ENCODE data around the gene PTPN4.

PTPN4 gene

GRCh38 chr2:119732601-119733164 is 27.0 kb upstream of the PTPN4 start:
- 96% methylated on average over 5 of the region's 6 CpGs for WGBS
- peaks cover 4% of the 10 kb centered on the region for H3K4me1 ChIP-seq (ENCODE audit: control insufficient read depth, insufficient read depth, low read depth, low read length)

GRCh38 chr2:119734047-119734446 is 25.7 kb upstream of the PTPN4 start:
- no peak overlapping the region for H3K27ac ChIP-seq (ENCODE audit: low read length, poor library complexity, severe bottlenecking)
- H3K9ac ChIP-seq (ENCODE audit: low read length): no peak overlapping the region
- no peaks in the 10 kb centered on the region for H3K36me3 ChIP-seq (ENCODE audit: control insufficient read depth in 1 of 2, insufficient read depth in 2 of 2, low read depth in 1 of 2, low read length in 2 of 2)
- no peak overlapping the region for H3K4me2 ChIP-seq (ENCODE audit: low read length, poor library complexity, severe bottlenecking)
- no peak overlapping the region for H3K14ac ChIP-seq (ENCODE audit: low read length in 2 of 2)
- H3K9me3 ChIP-seq (ENCODE audit: control insufficient read depth, low read length): no peaks in the 10 kb centered on the region
- no peak overlapping the region for H3K4ac ChIP-seq (ENCODE audit: low read depth in 1 of 2, low read length in 2 of 2)
- H2BK120ac ChIP-seq (ENCODE audit: low read depth, low read length): no peak overlapping the region
- H2AFZ ChIP-seq (ENCODE audit: low read depth, low read length): no peak overlapping the region
- H3K79me1 ChIP-seq (replicated peaks; ENCODE audit: low read length, poor library complexity, severe bottlenecking): no peaks in the 10 kb centered on the region
- H3K4me1 ChIP-seq (ENCODE audit: control insufficient read depth, insufficient read depth, low read depth, low read length): peaks cover 4% of the 10 kb centered on the region
- H4K8ac ChIP-seq (ENCODE audit: low read length): no peak overlapping the region
- WGBS: 98% methylated on average over 4 of the region's 4 CpGs
- no peak overlapping the region for H3K4me3 ChIP-seq (ENCODE audit: insufficient read depth in 1 of 2, low read depth in 1 of 2, low read length in 2 of 2)
- no peak overlapping the region for H2BK15ac ChIP-seq (ENCODE audit: low read depth, poor library complexity, severe bottlenecking)
- H2BK12ac ChIP-seq (ENCODE audit: low read length in 2 of 2): no peak overlapping the region
- no peak for DNase-seq
- no peak overlapping the region for H2AK5ac ChIP-seq (ENCODE audit: low read length, severe bottlenecking)
- H2BK5ac ChIP-seq (ENCODE audit: low read depth, low read length, poor library complexity, severe bottlenecking): no peak overlapping the region
- no peak overlapping the region for H3K18ac ChIP-seq (ENCODE audit: low read depth in 1 of 2, low read length in 2 of 2)
- no peak overlapping the region for H4K91ac ChIP-seq (ENCODE audit: low read length)
- H3K27me3 ChIP-seq (ENCODE audit: control insufficient read depth in 1 of 2, insufficient read depth in 1 of 2, low read length in 2 of 2): peaks cover 0 to 15% of the 10 kb centered on the region in 2 experiments
- no peak overlapping the region for H3K23ac ChIP-seq (ENCODE audit: low read length in 2 of 2)

More at GRCh38 chr2:119732601-119733164, 27.0 kb upstream of the PTPN4 start:
- Histone ChIP-seq H2BK15ac (ENCODE audit: low read depth, poor library complexity, severe bottlenecking) (no peak overlapping the region), H3K27me3 (ENCODE audit: control insufficient read depth in 1 of 2, insufficient read depth in 1 of 2, low read length in 2 of 2) (peaks cover 0 to 11% of the 10 kb centered on the region in 2 experiments), H3K4me3 (ENCODE audit: insufficient read depth in 1 of 2, low read depth in 1 of 2, low read length in 2 of 2) (no peak overlapping the region), H3K9me3 (ENCODE audit: control insufficient read depth, low read length) (no peaks in the 10 kb centered on the region), H2BK120ac (ENCODE audit: low read depth, low read length) (no peak overlapping the region), H3K18ac (ENCODE audit: low read depth in 1 of 2, low read length in 2 of 2) (no peak overlapping the region), H3K79me1 (replicated peaks; ENCODE audit: low read length, poor library complexity, severe bottlenecking) (no peaks in the 10 kb centered on the region), H3K9ac (ENCODE audit: low read length) (no peak overlapping the region), H3K4me2 (ENCODE audit: low read length, poor library complexity, severe bottlenecking) (no peak overlapping the region), H2BK12ac (ENCODE audit: low read length in 2 of 2) (no peak overlapping the region), H4K8ac (ENCODE audit: low read length) (no peak overlapping the region), H3K4ac (ENCODE audit: low read depth in 1 of 2, low read length in 2 of 2) (no peak overlapping the region), H3K14ac (ENCODE audit: low read length in 2 of 2) (no peak overlapping the region), H3K27ac (ENCODE audit: low read length, poor library complexity, severe bottlenecking) (no peak overlapping the region), H3K36me3 (ENCODE audit: control insufficient read depth in 1 of 2, insufficient read depth in 2 of 2, low read depth in 1 of 2, low read length in 2 of 2) (no peaks in the 10 kb centered on the region), H4K91ac (ENCODE audit: low read length) (no peak overlapping the region), H3K23ac (ENCODE audit: low read length in 2 of 2) (no peak overlapping the region), H2BK5ac (ENCODE audit: low read depth, low read length, poor library complexity, severe bottlenecking) (no peak overlapping the region), H2AFZ (ENCODE audit: low read depth, low read length) (no peak overlapping the region), H2AK5ac (ENCODE audit: low read length, severe bottlenecking) (no peak overlapping the region)
- DNase-seq: no peak

GRCh38 chr2:119735565-119735964 is 24.2 kb upstream of the PTPN4 start:
- Histone ChIP-seq H3K36me3 (ENCODE audit: control insufficient read depth in 1 of 2, insufficient read depth in 2 of 2, low read depth in 1 of 2, low read length in 2 of 2) (no peaks in the 10 kb centered on the region), H3K14ac (ENCODE audit: low read length in 2 of 2) (no peak overlapping the region), H3K9ac (ENCODE audit: low read length) (no peak overlapping the region), H3K4me2 (ENCODE audit: low read length, poor library complexity, severe bottlenecking) (no peak overlapping the region), H2AK5ac (ENCODE audit: low read length, severe bottlenecking) (no peak overlapping the region), H4K91ac (ENCODE audit: low read length) (no peak overlapping the region), H3K79me1 (replicated peaks; ENCODE audit: low read length, poor library complexity, severe bottlenecking) (no peaks in the 10 kb centered on the region), H2BK15ac (ENCODE audit: low read depth, poor library complexity, severe bottlenecking) (no peak overlapping the region), H2BK120ac (ENCODE audit: low read depth, low read length) (no peak overlapping the region), H2BK12ac (ENCODE audit: low read length in 2 of 2) (no peak overlapping the region), H3K4me3 (ENCODE audit: insufficient read depth in 1 of 2, low read depth in 1 of 2, low read length in 2 of 2) (no peak overlapping the region), H3K27ac (ENCODE audit: low read length, poor library complexity, severe bottlenecking) (no peak overlapping the region), H3K23ac (ENCODE audit: low read length in 2 of 2) (peak overlapping the region in 1 of 2 experiments; percentile 40), H2BK5ac (ENCODE audit: low read depth, low read length, poor library complexity, severe bottlenecking) (no peak overlapping the region), H3K4ac (ENCODE audit: low read depth in 1 of 2, low read length in 2 of 2) (no peak overlapping the region), H3K4me1 (ENCODE audit: control insufficient read depth, insufficient read depth, low read depth, low read length) (peaks cover 4% of the 10 kb centered on the region), H3K9me3 (ENCODE audit: control insufficient read depth, low read length) (no peaks in the 10 kb centered on the region), H3K18ac (ENCODE audit: low read depth in 1 of 2, low read length in 2 of 2) (no peak overlapping the region), H3K27me3 (ENCODE audit: control insufficient read depth in 1 of 2, insufficient read depth in 1 of 2, low read length in 2 of 2) (peaks cover 0 to 9% of the 10 kb centered on the region in 2 experiments), H4K8ac (ENCODE audit: low read length) (no peak overlapping the region), H2AFZ (ENCODE audit: low read depth, low read length) (no peak overlapping the region)
- no peak for DNase-seq
- WGBS: 93% methylated on average over 8 of the region's 8 CpGs

GRCh38 chr2:119736021-119736420 is 23.7 kb upstream of the PTPN4 start:
- Histone ChIP-seq H3K4me2 (ENCODE audit: low read length, poor library complexity, severe bottlenecking) (no peak overlapping the region), H3K4me1 (ENCODE audit: control insufficient read depth, insufficient read depth, low read depth, low read length) (peaks cover 4% of the 10 kb centered on the region), H3K18ac (ENCODE audit: low read depth in 1 of 2, low read length in 2 of 2) (no peak overlapping the region), H3K27ac (ENCODE audit: low read length, poor library complexity, severe bottlenecking) (no peak overlapping the region), H2BK120ac (ENCODE audit: low read depth, low read length) (no peak overlapping the region), H3K4me3 (ENCODE audit: insufficient read depth in 1 of 2, low read depth in 1 of 2, low read length in 2 of 2) (no peak overlapping the region), H2BK12ac (ENCODE audit: low read length in 2 of 2) (no peak overlapping the region), H4K8ac (ENCODE audit: low read length) (no peak overlapping the region), H3K14ac (ENCODE audit: low read length in 2 of 2) (no peak overlapping the region), H3K23ac (ENCODE audit: low read length in 2 of 2) (no peak overlapping the region), H4K91ac (ENCODE audit: low read length) (no peak overlapping the region), H3K9ac (ENCODE audit: low read length) (no peak overlapping the region), H3K4ac (ENCODE audit: low read depth in 1 of 2, low read length in 2 of 2) (no peak overlapping the region), H2AFZ (ENCODE audit: low read depth, low read length) (no peak overlapping the region), H2BK5ac (ENCODE audit: low read depth, low read length, poor library complexity, severe bottlenecking) (no peak overlapping the region), H3K27me3 (ENCODE audit: control insufficient read depth in 1 of 2, insufficient read depth in 1 of 2, low read length in 2 of 2) (peaks cover 0 to 9% of the 10 kb centered on the region in 2 experiments), H3K36me3 (ENCODE audit: control insufficient read depth in 1 of 2, insufficient read depth in 2 of 2, low read depth in 1 of 2, low read length in 2 of 2) (no peaks in the 10 kb centered on the region), H2BK15ac (ENCODE audit: low read depth, poor library complexity, severe bottlenecking) (no peak overlapping the region), H3K79me1 (replicated peaks; ENCODE audit: low read length, poor library complexity, severe bottlenecking) (no peaks in the 10 kb centered on the region), H3K9me3 (ENCODE audit: control insufficient read depth, low read length) (no peaks in the 10 kb centered on the region), H2AK5ac (ENCODE audit: low read length, severe bottlenecking) (no peak overlapping the region)
- DNase-seq: no peak
- WGBS: 76% methylated on average over 5 of the region's 5 CpGs

All from mesenchymal stem cell (in vitro differentiated cells and primary cell).